ENCODE measurements around the gene PLA2R1. TPM values are rescaled to one million over a fixed set of nuclear protein-coding genes. Genes with fewer than 3 reads are reported as not detected.
A peak's percentile ranks its signal among the peaks of the same experiment; 100 is the strongest.

Gene PLA2R1
- total and polyA plus RNA-seq, 7 experiments from 2014 or later: not detected

DNA sequence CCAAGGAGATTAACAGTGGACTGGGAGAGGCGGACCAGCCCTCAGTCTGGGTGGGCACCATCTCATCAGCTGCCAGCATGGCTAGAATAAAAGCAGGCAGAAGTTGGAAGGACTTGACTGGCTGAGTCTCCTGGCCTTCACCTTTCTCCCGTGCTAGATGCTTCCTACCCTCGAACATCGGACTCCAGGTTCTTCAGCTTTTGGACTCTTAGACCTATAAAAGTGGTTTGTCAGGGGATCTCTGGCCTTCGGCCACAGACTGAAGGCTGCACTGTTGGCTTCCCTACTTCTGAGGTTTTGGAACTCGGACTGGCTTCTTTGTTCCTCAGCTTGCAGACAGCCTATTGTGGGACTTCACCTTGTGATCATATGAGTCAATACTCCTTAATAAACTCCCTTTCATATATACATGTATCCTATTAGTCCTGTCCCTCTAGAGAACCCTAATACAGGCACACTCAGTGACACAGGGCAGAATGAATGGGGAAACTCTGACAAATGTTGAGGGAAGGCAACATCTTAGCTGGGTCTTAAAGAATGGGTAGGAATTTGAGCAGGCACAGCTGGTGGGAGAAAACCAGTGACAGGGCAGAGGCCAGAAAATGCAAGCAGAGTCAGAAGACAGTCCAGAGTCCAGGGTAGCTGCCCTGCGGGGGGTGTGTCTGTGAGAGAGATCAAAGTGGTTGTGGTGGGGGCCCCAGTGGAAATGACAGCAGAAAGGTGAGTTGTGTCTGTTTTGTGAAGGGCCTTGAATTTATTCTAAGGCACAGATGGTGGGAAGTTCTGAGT is 156.3 kb downstream of the PLA2R1 start:
- intact Hi-C loops (cut with micrococcal nuclease): loop anchor here (2.0 to 10.0 kb wide), 8 partner anchors 15 to 1449 kb away; partner anchors contain the start of genes BAZ2B (in 1 of the 2), CCDC148 (in 1 of the 2) and PKP4 (in 1 of the 2)
- DNase-seq: no peak

DNA sequence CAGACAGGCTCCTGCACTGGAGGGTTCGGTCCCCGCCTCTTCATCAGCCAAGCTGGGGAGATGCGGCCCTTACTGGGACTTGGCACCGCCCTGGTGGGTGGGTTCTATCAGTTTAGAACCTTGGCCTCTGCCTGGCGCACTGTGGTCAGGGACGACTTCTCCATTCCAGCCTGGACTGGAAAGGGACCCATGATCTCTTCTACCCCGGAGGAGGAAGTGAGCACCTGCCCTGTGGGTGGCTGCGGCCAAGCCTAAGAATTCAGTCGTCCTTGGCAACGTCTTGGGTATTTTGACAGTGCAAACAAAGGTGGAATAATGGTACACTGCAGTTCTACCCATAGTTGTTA is 157.5 kb downstream of the PLA2R1 start:
- H3K4me1 ChIP-seq (ENCODE audit: control insufficient read depth in 2 of 2, insufficient read depth in 2 of 2, low read length in 2 of 2): peaks cover 3 to 8% of the 10 kb centered on the region in 2 donors
- intact Hi-C loops (cut with micrococcal nuclease): loop anchor here (1.0 to 10.0 kb wide), 12 partner anchors 14 to 1448 kb away; partner anchors contain the start of genes MARCHF7 (in 2 of the 2), WDSUB1 (in 2 of the 2), BAZ2B (in 1 of the 2) and CCDC148 (in 1 of the 2)
- peak overlapping the region; percentile 87 for H3K27ac ChIP-seq (ENCODE audit: low read depth, low read length)
- Mint-ChIP-seq H3K9me3 (no peaks in the 10 kb centered on the region), H3K36me3 (peaks cover 0 to 13% (median 4%) of the 10 kb centered on the region in 5 donors), H3K4me1 (peaks cover 24 to 46% (median 36%) of the 10 kb centered on the region in 7 donors), H3K27ac (peak overlapping the region; percentile 80 to 100 (median 92)), H3K27me3 (peaks cover 0 to 3% (median 0%) of the 10 kb centered on the region in 5 donors), H3K4me3 (peak overlapping the region; percentile 85 to 100 (median 94))
- peaks cover 0 to 10% (median 3%) of the 10 kb centered on the region in 3 experiments for H3K36me3 ChIP-seq (ENCODE audit: control insufficient read depth in 2 of 3, insufficient read depth in 3 of 3, low read length in 3 of 3)
- CTCF ChIA-PET: interaction anchor here (4.9 kb wide), 1 partner anchor 16 kb away, joined by 18 read pairs; no protein-coding TSS in a partner anchor
- no peaks in the 10 kb centered on the region for H3K27me3 ChIP-seq (ENCODE audit: control insufficient read depth in 2 of 2, insufficient read depth in 2 of 2, low read length in 2 of 2)
- ATAC-seq (no peak), DNase-seq (no peak)
- no peaks in the 10 kb centered on the region for H3K9me3 ChIP-seq (ENCODE audit: control insufficient read depth in 2 of 3, low read length in 3 of 3)
- peak overlapping the region; percentile 95 for H3K4me3 ChIP-seq (ENCODE audit: low read length)
- POLR2A ChIA-PET: interaction anchor here (0.6 to 2.6 kb wide), 4 partner anchors 10 to 701 kb away, joined by 3 to 7 read pairs (median 5); partner anchors contain the start of gene MARCHF7

More for the DNA sequence above, 156.3 kb downstream of the PLA2R1 start:
- Mint-ChIP-seq H3K4me1 (peaks cover 24 to 42% (median 34%) of the 10 kb centered on the region in 7 donors), H3K27me3 (peaks cover 0 to 3% (median 0%) of the 10 kb centered on the region in 5 donors), H3K36me3 (peaks cover 0 to 10% (median 4%) of the 10 kb centered on the region in 5 donors), H3K27ac (peak overlapping the region in 5 of 9 donors; percentile 2 to 100 (median 96)), H3K4me3 (peak overlapping the region in 9 of 10 donors; percentile 16 to 99 (median 91)), H3K9me3 (no peaks in the 10 kb centered on the region)
- no peaks in the 10 kb centered on the region for H3K27me3 ChIP-seq (ENCODE audit: control insufficient read depth in 2 of 2, insufficient read depth in 2 of 2, low read length in 2 of 2)
- ChIA-PET CTCF (interaction anchor here (4.9 kb wide), 1 partner anchor 15 kb away, joined by 18 read pairs; no protein-coding TSS in a partner anchor), POLR2A (no interaction called here)
- H3K9me3 ChIP-seq (ENCODE audit: control insufficient read depth in 2 of 3, low read length in 3 of 3): no peaks in the 10 kb centered on the region
- peaks cover 3 to 8% of the 10 kb centered on the region in 2 donors for H3K4me1 ChIP-seq (ENCODE audit: control insufficient read depth in 2 of 2, insufficient read depth in 2 of 2, low read length in 2 of 2)
- peaks cover 0 to 8% (median 3%) of the 10 kb centered on the region in 3 experiments for H3K36me3 ChIP-seq (ENCODE audit: control insufficient read depth in 2 of 3, insufficient read depth in 3 of 3, low read length in 3 of 3)
- no peak overlapping the region for H3K27ac ChIP-seq (ENCODE audit: low read depth, low read length)
- no peak for ATAC-seq
- no peak overlapping the region for H3K4me3 ChIP-seq (ENCODE audit: low read length)

- H3K4me1 Mint-ChIP-seq: peaks cover 24 to 52% (median 41%) of the 10 kb centered on the region in 7 donors
- POLR2A ChIA-PET: interaction anchor here (0.7 to 2.6 kb wide), 5 partner anchors 9 to 1341 kb away, joined by 3 to 7 read pairs (median 3); partner anchors contain the start of gene MARCHF7
- intact Hi-C loops (cut with micrococcal nuclease): loop anchor here (1.0 to 10.0 kb wide), 12 partner anchors 14 to 1448 kb away; partner anchors contain the start of genes MARCHF7 (in 2 of the 2), WDSUB1 (in 2 of the 2), BAZ2B (in 1 of the 2) and CCDC148 (in 1 of the 2)
- peak within 1 kb of the TSS; percentile 96 to 100 (median 98) for H3K27ac Mint-ChIP-seq
- Histone ChIP-seq H3K27ac (ENCODE audit: low read depth, low read length) (peak within 1 kb of the TSS; percentile 87), H3K27me3 (ENCODE audit: control insufficient read depth in 2 of 2, insufficient read depth in 2 of 2, low read length in 2 of 2) (no peaks in the 10 kb centered on the region), H3K9me3 (ENCODE audit: control insufficient read depth in 2 of 3, low read length in 3 of 3) (no peaks in the 10 kb centered on the region), H3K36me3 (ENCODE audit: control insufficient read depth in 2 of 3, insufficient read depth in 3 of 3, low read length in 3 of 3) (peaks cover 0 to 10% (median 3%) of the 10 kb centered on the region in 3 experiments), H3K4me1 (ENCODE audit: control insufficient read depth in 2 of 2, insufficient read depth in 2 of 2, low read length in 2 of 2) (peaks cover 3 to 8% of the 10 kb centered on the region in 2 donors), H3K4me3 (ENCODE audit: low read length) (peak within 1 kb of the TSS; percentile 95)
- DNase-seq (peak; percentile 70 to 85 (median 83)), ATAC-seq (peak; percentile 91)
- H3K36me3 Mint-ChIP-seq: peaks cover 0 to 16% (median 4%) of the 10 kb centered on the region in 5 donors
- H3K4me3 Mint-ChIP-seq: peak within 1 kb of the TSS; percentile 93 to 100 (median 98)
- H3K9me3 Mint-ChIP-seq: no peaks in the 10 kb centered on the region
- H3K27me3 Mint-ChIP-seq: peaks cover 0 to 3% (median 0%) of the 10 kb centered on the region in 5 donors
- CTCF ChIA-PET: interaction anchor here (4.9 kb wide), 1 partner anchor 17 kb away, joined by 18 read pairs; no protein-coding TSS in a partner anchor
Measured at GRCh38 chr2:159904127-159904958, 158.1 kb downstream of the PLA2R1 start, which contains the start of gene LY75. Gene LY75 (minus strand): TSS chr2:159904756.

DNA sequence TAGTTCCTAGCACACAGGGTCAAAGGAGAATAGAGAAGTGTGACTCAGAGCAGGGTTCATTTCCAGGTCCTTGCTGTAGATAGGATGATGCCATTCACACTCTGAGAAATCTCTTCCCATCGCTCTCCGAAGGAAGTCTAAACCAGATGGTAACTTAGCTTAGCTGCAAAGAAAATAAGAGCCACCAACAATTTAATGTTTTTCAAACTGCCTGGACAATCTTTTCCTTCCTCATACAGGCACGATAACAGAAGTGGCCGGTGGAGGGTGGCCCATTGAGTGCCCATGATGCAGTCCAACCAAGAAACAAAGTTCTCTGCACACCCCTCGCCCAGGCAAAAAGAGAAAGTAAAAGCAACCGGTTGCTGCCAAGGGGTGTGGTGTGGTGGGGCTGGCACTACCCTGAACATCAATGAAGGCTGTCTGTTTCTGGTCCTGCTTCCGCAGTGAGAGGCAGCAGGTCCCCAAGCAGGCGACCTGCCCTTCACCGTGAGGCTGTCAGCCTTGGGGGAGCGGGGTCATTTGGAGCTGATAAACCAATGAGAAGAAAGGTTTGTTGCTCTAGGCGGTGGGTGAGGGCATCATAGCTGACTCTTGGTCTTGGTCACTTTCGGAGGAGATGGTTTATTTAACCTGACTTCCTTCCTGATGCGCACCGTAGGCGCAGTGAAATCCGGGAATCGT is 158.8 kb downstream of the PLA2R1 start:
- peak; percentile 76 for ATAC-seq
- intact Hi-C loops (cut with micrococcal nuclease): loop anchor here (1.0 to 10.0 kb wide), 12 partner anchors 13 to 1447 kb away; partner anchors contain the start of genes CCDC148 (in 2 of the 2), MARCHF7 (in 2 of the 2), PKP4 (in 2 of the 2) and WDSUB1 (in 2 of the 2)
- Mint-ChIP-seq H3K27me3 (peaks cover 0 to 3% (median 0%) of the 10 kb centered on the region in 5 donors), H3K9me3 (no peaks in the 10 kb centered on the region), H3K4me3 (peak overlapping the region; percentile 93 to 100 (median 98)), H3K27ac (peak overlapping the region; percentile 96 to 100 (median 98)), H3K4me1 (peaks cover 25 to 59% (median 47%) of the 10 kb centered on the region in 7 donors), H3K36me3 (peaks cover 0 to 18% (median 4%) of the 10 kb centered on the region in 5 donors)
- Histone ChIP-seq H3K27me3 (ENCODE audit: control insufficient read depth in 2 of 2, insufficient read depth in 2 of 2, low read length in 2 of 2) (no peaks in the 10 kb centered on the region), H3K36me3 (ENCODE audit: control insufficient read depth in 2 of 3, insufficient read depth in 3 of 3, low read length in 3 of 3) (peaks cover 0 to 15% (median 3%) of the 10 kb centered on the region in 3 experiments), H3K4me1 (ENCODE audit: control insufficient read depth in 2 of 2, insufficient read depth in 2 of 2, low read length in 2 of 2) (peaks cover 3 to 8% of the 10 kb centered on the region in 2 donors), H3K4me3 (ENCODE audit: low read length) (peak overlapping the region; percentile 95), H3K9me3 (ENCODE audit: control insufficient read depth in 2 of 3, low read length in 3 of 3) (no peaks in the 10 kb centered on the region), H3K27ac (ENCODE audit: low read depth, low read length) (peak overlapping the region; percentile 87)
- DNase-seq: peak; percentile 36 to 79 (median 75)
- ChIA-PET POLR2A (interaction anchor here (0.7 to 2.6 kb wide), 6 partner anchors 8 to 1342 kb away, joined by 3 to 7 read pairs (median 3); partner anchors contain the start of gene MARCHF7), CTCF (interaction anchor here (4.9 kb wide), 1 partner anchor 17 kb away, joined by 18 read pairs; no protein-coding TSS in a partner anchor)

DNA sequence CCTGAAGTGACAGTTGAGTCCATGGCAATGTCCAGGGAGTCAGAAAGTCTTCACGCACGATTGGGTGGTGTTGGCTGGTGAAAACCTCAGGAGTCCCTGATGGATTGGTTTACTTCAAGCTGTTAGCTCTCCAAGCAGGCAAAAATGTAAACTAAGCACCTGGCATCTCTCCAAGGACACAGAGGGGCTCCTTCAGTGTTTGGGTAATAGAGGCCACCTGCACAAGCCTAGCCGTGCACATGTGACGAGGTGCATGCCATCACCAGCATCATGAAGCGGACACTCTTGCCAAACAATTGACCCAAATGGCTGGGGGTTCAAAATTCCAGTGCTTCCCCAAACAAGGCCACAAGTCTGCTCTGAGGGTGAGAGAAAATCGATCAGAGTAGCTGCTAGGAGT is 159.7 kb downstream of the PLA2R1 start:
- H3K4me1 Mint-ChIP-seq: peaks cover 32 to 68% (median 55%) of the 10 kb centered on the region in 7 donors
- DNase-seq: no peak
- Histone ChIP-seq H3K4me3 (ENCODE audit: low read length) (no peak overlapping the region), H3K27ac (ENCODE audit: low read depth, low read length) (peak overlapping the region; percentile 87), H3K36me3 (ENCODE audit: control insufficient read depth in 2 of 3, insufficient read depth in 3 of 3, low read length in 3 of 3) (peaks cover 0 to 18% (median 3%) of the 10 kb centered on the region in 3 experiments), H3K27me3 (ENCODE audit: control insufficient read depth in 2 of 2, insufficient read depth in 2 of 2, low read length in 2 of 2) (no peaks in the 10 kb centered on the region), H3K9me3 (ENCODE audit: control insufficient read depth in 2 of 3, low read length in 3 of 3) (no peaks in the 10 kb centered on the region), H3K4me1 (ENCODE audit: control insufficient read depth in 2 of 2, insufficient read depth in 2 of 2, low read length in 2 of 2) (peaks cover 3 to 8% of the 10 kb centered on the region in 2 donors)
- intact Hi-C loops (cut with micrococcal nuclease): loop anchor here in 1 of 2 donors (2.0 to 10.0 kb wide), 6 partner anchors 288 to 1446 kb away; partner anchors contain the start of genes BAZ2B, CCDC148 and PKP4
- ATAC-seq: no peak
- POLR2A ChIA-PET: interaction anchor here (0.7 to 2.6 kb wide), 3 partner anchors 8 to 191 kb away, joined by 3 to 7 read pairs (median 6); partner anchors contain the start of gene MARCHF7
- CTCF ChIA-PET: interaction anchor here (4.9 kb wide), 1 partner anchor 18 kb away, joined by 18 read pairs; no protein-coding TSS in a partner anchor
- no peaks in the 10 kb centered on the region for H3K9me3 Mint-ChIP-seq
- H3K27me3 Mint-ChIP-seq: peaks cover 0 to 3% (median 0%) of the 10 kb centered on the region in 5 donors
- peak overlapping the region; percentile 96 to 100 (median 98) for H3K27ac Mint-ChIP-seq
- H3K4me3 Mint-ChIP-seq: peak overlapping the region; percentile 93 to 100 (median 98)
- H3K36me3 Mint-ChIP-seq: peaks cover 5 to 26% (median 9%) of the 10 kb centered on the region in 5 donors

Data from naive thymus-derived CD4-positive, alpha-beta T cell (primary cell).